Astrocyte (in vitro differentiated cells and primary cell): ENCODE measurements around the gene MEGF11.

ENCODE experiments used
- CTCF ChIP-seq: IDR thresholded peaks from 2 replicates; pipeline ENCODE4 v1.5.1; 2011; ENCODE audit warnings: low read depth, mild to moderate bottlenecking, inconsistent platforms, low read length, moderate library complexity; ENCODE audit not compliant: insufficient read depth
- EZH2 ChIP-seq: IDR thresholded peaks from 2 replicates; pipeline ENCODE4 v1.6.1; 2012; ENCODE audit warnings: mild to moderate bottlenecking, low read length, inconsistent platforms; ENCODE audit not compliant: insufficient read depth

- TF ChIP-seq CTCF (no peak), EZH2 (no peak)
Observed at GRCh38 chr15:65978110-65978509, 275.4 kb downstream of the MEGF11 start.
